ENCODE results near the gene NHLRC4.

Gene NHLRC4

DNA sequence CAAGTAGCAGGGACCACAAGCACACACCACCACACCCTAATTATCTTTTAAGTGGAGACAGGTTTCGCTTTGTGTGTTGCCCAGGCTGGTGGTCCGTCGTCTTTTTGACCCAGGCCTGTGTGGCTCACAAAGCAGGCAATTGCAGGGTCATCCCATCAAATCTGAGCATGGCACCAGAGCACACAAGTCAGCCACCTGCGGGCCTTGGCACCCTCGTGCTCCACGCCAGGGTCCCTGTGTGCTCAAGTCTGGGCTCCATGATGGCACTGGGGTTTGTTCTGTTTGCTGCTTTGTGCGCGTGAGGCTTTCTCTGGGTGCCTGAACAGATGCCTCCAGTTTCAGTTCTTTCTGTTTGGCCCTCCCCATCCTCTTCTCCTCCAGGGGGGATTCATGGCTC lies 41.7 kb upstream of the NHLRC4 start:
- H3K4me1 ChIP-seq (ENCODE audit: control insufficient read depth, low read length): peaks cover 39% of the 10 kb centered on the region
- no peaks in the 10 kb centered on the region for H3K9me3 ChIP-seq (ENCODE audit: control insufficient read depth, insufficient read depth, low read length)
- peaks cover 10% of the 10 kb centered on the region for H4K20me1 ChIP-seq (ENCODE audit: control insufficient read depth, insufficient read depth, low read depth, low read length)
- no peak for TF ChIP-seq EZH2phosphoT487 (IDR thresholded peaks at IDR 0.05; ENCODE audit: borderline replicate concordance, low read length)
- TF ChIP-seq, protein P1, sequence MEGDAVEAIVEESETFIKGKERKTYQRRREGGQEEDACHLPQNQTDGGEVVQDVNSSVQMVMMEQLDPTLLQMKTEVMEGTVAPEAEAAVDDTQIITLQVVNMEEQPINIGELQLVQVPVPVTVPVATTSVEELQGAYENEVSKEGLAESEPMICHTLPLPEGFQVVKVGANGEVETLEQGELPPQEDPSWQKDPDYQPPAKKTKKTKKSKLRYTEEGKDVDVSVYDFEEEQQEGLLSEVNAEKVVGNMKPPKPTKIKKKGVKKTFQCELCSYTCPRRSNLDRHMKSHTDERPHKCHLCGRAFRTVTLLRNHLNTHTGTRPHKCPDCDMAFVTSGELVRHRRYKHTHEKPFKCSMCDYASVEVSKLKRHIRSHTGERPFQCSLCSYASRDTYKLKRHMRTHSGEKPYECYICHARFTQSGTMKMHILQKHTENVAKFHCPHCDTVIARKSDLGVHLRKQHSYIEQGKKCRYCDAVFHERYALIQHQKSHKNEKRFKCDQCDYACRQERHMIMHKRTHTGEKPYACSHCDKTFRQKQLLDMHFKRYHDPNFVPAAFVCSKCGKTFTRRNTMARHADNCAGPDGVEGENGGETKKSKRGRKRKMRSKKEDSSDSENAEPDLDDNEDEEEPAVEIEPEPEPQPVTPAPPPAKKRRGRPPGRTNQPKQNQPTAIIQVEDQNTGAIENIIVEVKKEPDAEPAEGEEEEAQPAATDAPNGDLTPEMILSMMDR (IDR thresholded peaks at IDR 0.05; ENCODE audit: low read depth, low read length, poor library complexity, severe bottlenecking): no peak
- H3K9me2 ChIP-seq (replicated peaks; ENCODE audit: control insufficient read depth, low read length): no peaks in the 10 kb centered on the region
- H3K79me2 ChIP-seq (ENCODE audit: control insufficient read depth, low read length): peaks cover 55% of the 10 kb centered on the region
- H3K36me3 ChIP-seq (ENCODE audit: control insufficient read depth, low read length): peaks cover 28% of the 10 kb centered on the region
- H3K4me3 ChIP-seq (ENCODE audit: low read length): peak overlapping the region; percentile 78
- H3K4me2 ChIP-seq (ENCODE audit: low read length): peak overlapping the region; percentile 81
- 0 out of 2 replicates have a peak overlapping the region, but pooled peaks have one; percentile 20 for H3K27ac ChIP-seq (ENCODE audit: low read depth, low read length)
- H3F3A ChIP-seq (ENCODE audit: control insufficient read depth, insufficient read depth): peaks cover 5% of the 10 kb centered on the region
- H3K27me3 ChIP-seq (ENCODE audit: control insufficient read depth, low read length): no peaks in the 10 kb centered on the region

DNA sequence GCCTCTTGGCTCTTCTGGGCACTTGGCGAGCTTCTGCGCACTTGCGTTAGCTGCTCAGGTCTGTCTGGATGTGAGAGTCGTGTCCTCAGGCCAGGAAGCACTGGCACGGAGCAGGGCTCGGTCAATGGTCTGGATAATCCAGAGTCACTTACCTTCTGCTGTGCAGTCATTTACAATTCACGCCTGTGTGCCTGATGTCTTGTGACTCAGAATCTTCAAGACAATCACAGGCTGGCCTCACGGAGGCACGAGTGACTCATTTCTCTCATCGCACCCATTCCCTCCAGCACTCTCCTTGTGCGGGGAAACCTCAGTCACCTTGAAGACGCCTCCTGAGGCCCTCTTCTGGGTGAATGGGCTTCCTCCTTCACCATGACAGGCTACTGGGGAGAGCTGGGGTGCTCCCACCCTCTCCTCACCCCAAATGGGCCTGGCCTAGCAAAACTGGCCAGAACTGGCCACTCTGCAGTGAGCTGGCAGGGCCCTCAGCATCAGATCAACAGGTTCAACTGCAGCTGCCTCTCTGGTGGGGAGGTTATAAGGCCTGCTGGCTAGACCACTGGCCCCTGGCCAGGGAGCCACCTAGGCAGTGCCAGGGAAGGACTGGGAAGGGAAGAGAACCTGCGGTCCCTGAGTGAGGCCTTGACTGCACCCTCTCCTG lies 41.2 kb upstream of the NHLRC4 start:
- peak overlapping the region; percentile 78 for H3K4me3 ChIP-seq (ENCODE audit: low read length)
- 0 out of 2 replicates have a peak overlapping the region, but pooled peaks have one; percentile 20 for H3K27ac ChIP-seq (ENCODE audit: low read depth, low read length)

DNA sequence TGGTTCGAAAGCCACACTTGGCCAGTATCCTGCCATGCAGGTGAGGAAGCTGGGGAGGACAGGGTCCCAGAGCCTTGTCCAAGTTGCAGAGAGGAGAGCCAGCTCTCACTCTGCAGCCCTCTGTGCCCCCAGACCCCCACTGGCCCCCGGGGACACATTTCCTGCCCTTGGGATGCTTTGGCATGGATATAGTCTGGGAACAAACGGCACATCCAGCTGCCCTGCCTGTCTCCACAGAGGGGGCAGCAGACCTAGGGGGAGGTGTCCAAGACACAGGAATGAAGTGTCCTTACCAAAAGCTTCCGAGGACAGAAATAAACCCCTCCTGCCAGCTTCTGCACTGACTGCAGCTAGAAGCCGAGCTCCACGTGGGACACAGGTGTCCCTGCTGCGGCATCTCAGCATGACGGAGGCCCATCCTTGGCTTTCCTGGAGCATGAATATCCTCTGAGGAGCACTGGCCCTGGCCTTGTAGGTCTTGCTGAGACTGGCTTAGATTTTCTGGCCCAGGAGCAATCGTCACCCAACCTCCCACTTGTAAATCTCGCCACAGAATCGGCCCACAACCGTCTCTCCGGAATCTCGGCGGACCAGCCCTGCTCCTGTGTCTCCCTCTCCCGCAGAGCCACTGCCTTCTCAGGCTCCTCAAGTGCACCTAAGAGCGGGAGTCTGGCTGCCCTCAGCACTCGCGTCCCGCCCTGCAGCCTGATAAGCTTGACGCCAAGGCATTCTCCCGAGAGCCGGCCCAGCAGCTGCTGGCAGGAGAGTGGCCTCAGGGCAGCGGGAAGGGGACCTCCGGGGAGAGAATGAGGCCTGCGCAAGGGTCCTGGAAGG lies 40.4 kb upstream of the NHLRC4 start:
- peaks cover 14% of the 10 kb centered on the region for H4K20me1 ChIP-seq (ENCODE audit: control insufficient read depth, insufficient read depth, low read depth, low read length)
- H3K4me3 ChIP-seq (ENCODE audit: low read length): peak overlapping the region; percentile 78
- H3K9me3 ChIP-seq (ENCODE audit: control insufficient read depth, insufficient read depth, low read length): no peaks in the 10 kb centered on the region
- no peaks in the 10 kb centered on the region for H3K9me2 ChIP-seq (replicated peaks; ENCODE audit: control insufficient read depth, low read length)
- H3K36me3 ChIP-seq (ENCODE audit: control insufficient read depth, low read length): peaks cover 31% of the 10 kb centered on the region
- H3K79me2 ChIP-seq (ENCODE audit: control insufficient read depth, low read length): peaks cover 67% of the 10 kb centered on the region
- peak overlapping the region; percentile 81 for H3K4me2 ChIP-seq (ENCODE audit: low read length)
- TF ChIP-seq, protein P1 (IDR thresholded peaks at IDR 0.05; ENCODE audit: low read depth, low read length, poor library complexity, severe bottlenecking): no peak
- no peak for TF ChIP-seq EZH2phosphoT487 (IDR thresholded peaks at IDR 0.05; ENCODE audit: borderline replicate concordance, low read length)
- peak overlapping the region; percentile 46 for H3K27ac ChIP-seq (ENCODE audit: low read depth, low read length)
- peaks cover 5% of the 10 kb centered on the region for H3F3A ChIP-seq (ENCODE audit: control insufficient read depth, insufficient read depth)
- H3K4me1 ChIP-seq (ENCODE audit: control insufficient read depth, low read length): peaks cover 39% of the 10 kb centered on the region
- no peaks in the 10 kb centered on the region for H3K27me3 ChIP-seq (ENCODE audit: control insufficient read depth, low read length)

More for the DNA sequence above, 41.2 kb upstream of the NHLRC4 start:
- H3K9me2 ChIP-seq (replicated peaks; ENCODE audit: control insufficient read depth, low read length): no peaks in the 10 kb centered on the region
- H3K79me2 ChIP-seq (ENCODE audit: control insufficient read depth, low read length): peaks cover 60% of the 10 kb centered on the region
- H3K4me2 ChIP-seq (ENCODE audit: low read length): peak overlapping the region; percentile 81
- TF ChIP-seq, protein P1 (IDR thresholded peaks at IDR 0.05; ENCODE audit: low read depth, low read length, poor library complexity, severe bottlenecking): no peak
- no peak for TF ChIP-seq EZH2phosphoT487 (IDR thresholded peaks at IDR 0.05; ENCODE audit: borderline replicate concordance, low read length)
- H3K27me3 ChIP-seq (ENCODE audit: control insufficient read depth, low read length): no peaks in the 10 kb centered on the region
- H3K36me3 ChIP-seq (ENCODE audit: control insufficient read depth, low read length): peaks cover 30% of the 10 kb centered on the region
- H3F3A ChIP-seq (ENCODE audit: control insufficient read depth, insufficient read depth): peaks cover 5% of the 10 kb centered on the region
- no peaks in the 10 kb centered on the region for H3K9me3 ChIP-seq (ENCODE audit: control insufficient read depth, insufficient read depth, low read length)
- H3K4me1 ChIP-seq (ENCODE audit: control insufficient read depth, low read length): peaks cover 39% of the 10 kb centered on the region
- peaks cover 14% of the 10 kb centered on the region for H4K20me1 ChIP-seq (ENCODE audit: control insufficient read depth, insufficient read depth, low read depth, low read length)
